Calu3 (cell line): ENCODE data around the gene MRPS12. TPM values are rescaled to one million over a fixed set of nuclear protein-coding genes. Genes with fewer than 3 reads are reported as not detected.
"Not testable (repeated sequence)": the region's sequence is repeated elsewhere in the genome, so short reads cannot be mapped to it uniquely, and the experiment has no call there.

Experiments used
- BruUV-seq: library from RNA; stranded (reverse); fragments of 400-500 nt; replicated peaks from 2 replicates; lab custom pipeline; 2021; lab: Mats Ljungman, UMichigan
- CTCF ChIA-PET: fragments of 300-600 bp; sonication (Branson Sonifier 250); formaldehyde crosslinking; loops from one replicate; lab custom pipeline; 2022; ENCODE audit warnings: antibody characterized with exemption; lab: Charles Lee
- DNase-seq: peaks from one replicate; pipeline ENCODE4 v3.0.0; 2022
- H3K27ac Mint-ChIP-seq: one replicate; pipeline ENCODE4 v1.8.0; 2022; ENCODE audit warnings: mixed read lengths; ENCODE audit not compliant: unreplicated experiment
- H3K27me3 Mint-ChIP-seq: one replicate; pipeline ENCODE4 v1.8.0; 2022; ENCODE audit warnings: mixed read lengths; ENCODE audit not compliant: unreplicated experiment
- H3K36me3 Mint-ChIP-seq: one replicate; pipeline ENCODE4 v1.8.0; 2022; ENCODE audit warnings: mild to moderate bottlenecking, moderate library complexity, mixed read lengths; ENCODE audit not compliant: insufficient read depth, unreplicated experiment
- H3K4me1 Mint-ChIP-seq: one replicate; pipeline ENCODE4 v1.8.0; 2022; ENCODE audit warnings: mild to moderate bottlenecking, low read depth, mixed read lengths; ENCODE audit not compliant: unreplicated experiment
- H3K4me3 Mint-ChIP-seq: one replicate; pipeline ENCODE4 v1.8.0; 2022; ENCODE audit warnings: mild to moderate bottlenecking, low read depth, moderate library complexity, mixed read lengths; ENCODE audit not compliant: unreplicated experiment
- H3K9me3 Mint-ChIP-seq: one replicate; pipeline ENCODE4 v1.8.0; 2022; ENCODE audit warnings: low read depth, mixed read lengths; ENCODE audit not compliant: unreplicated experiment
- CTCF ChIP-seq: fragments of 200-600 bp; IDR thresholded peaks from one replicate; pipeline ENCODE4 v1.8.0; 2022; ENCODE audit warnings: antibody characterized with exemption; ENCODE audit not compliant: unreplicated experiment
- intact Hi-C: fragments of 100-400 bp; cut with micrococcal nuclease; formaldehyde crosslinking; loops from one replicate; pipeline ENCODE4 v1.10.0; 2022; ENCODE audit not compliant: unreplicated experiment
- total RNA-seq: library from RNA; stranded (reverse); gene quantifications from 2 replicates; pipeline ENCODE4 v1.2.3, GENCODE V29; 2022

Gene MRPS12
- total RNA-seq, 1 experiment from 2014 or later = 73.1 TPM

GRCh38 chr19:38932425-38933179 lies 1.9 kb downstream of the MRPS12 start:
- peak overlapping the region; percentile 98 for H3K4me3 Mint-ChIP-seq
- CTCF ChIA-PET = interaction anchor here (0.6 to 1.1 kb wide), 3 partner anchors 20 to 534 kb away, joined by 3 to 4 read pairs (median 3); no protein-coding TSS in a partner anchor
- BruUV-seq = no TSS peak
- H3K27me3 Mint-ChIP-seq = no peaks in the 10 kb centered on the region
- peaks cover 2% of the 10 kb centered on the region for H3K9me3 Mint-ChIP-seq
- no peak for TF ChIP-seq CTCF
- peak; percentile 46 for DNase-seq
- H3K4me1 Mint-ChIP-seq = peaks cover 23% of the 10 kb centered on the region
- H3K36me3 Mint-ChIP-seq = peaks cover 72% of the 10 kb centered on the region
- intact Hi-C loops = loop anchor here (5.0 to 10.0 kb wide), 3 partner anchors 208 to 530 kb away; partner anchors contain the start of gene FAM98C
- H3K27ac Mint-ChIP-seq = peak overlapping the region; percentile 43

- CTCF ChIA-PET = interaction anchor here (0.6 to 1.1 kb wide), 5 partner anchors 19 to 535 kb away, joined by 3 to 4 read pairs (median 3); no protein-coding TSS in a partner anchor
- H3K27me3 Mint-ChIP-seq = no peaks in the 10 kb centered on the region
- BruUV-seq = no TSS peak
- H3K27ac Mint-ChIP-seq = peak overlapping the region; percentile 43
- peaks cover 19% of the 10 kb centered on the region for H3K4me1 Mint-ChIP-seq
- no peak for DNase-seq
- no peak for TF ChIP-seq CTCF
- peaks cover 2% of the 10 kb centered on the region for H3K9me3 Mint-ChIP-seq
- no peak overlapping the region for H3K4me3 Mint-ChIP-seq
- H3K36me3 Mint-ChIP-seq = peaks cover 63% of the 10 kb centered on the region
- intact Hi-C loops = loop anchor here (5.0 to 10.0 kb wide), 3 partner anchors 209 to 531 kb away; partner anchors contain the start of gene FAM98C
These were observed 2.8 kb downstream of the MRPS12 start for GRCh38 chr19:38933544-38933943.

DNA sequence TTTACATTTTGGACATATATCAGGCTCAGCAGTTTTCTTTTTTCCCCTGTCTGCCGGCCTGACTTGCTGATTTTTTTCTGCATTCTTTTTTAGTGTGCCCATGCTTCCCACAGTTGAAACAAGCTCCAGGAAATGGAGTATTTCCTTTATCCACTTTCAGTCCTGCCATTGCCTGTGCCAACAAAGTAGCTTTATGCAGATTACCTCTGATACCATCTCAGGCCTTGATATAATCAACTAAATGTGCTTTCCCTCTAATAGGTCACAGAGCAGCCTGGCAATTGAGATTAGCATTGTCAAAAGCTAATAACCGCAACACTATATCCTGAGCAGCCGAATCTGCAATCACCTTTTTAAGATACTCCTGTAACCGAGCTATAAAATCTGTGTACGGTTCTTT lies 9.2 kb downstream of the MRPS12 start:
- BruUV-seq = no TSS peak
- H3K4me3 Mint-ChIP-seq = no peak overlapping the region
- no peaks in the 10 kb centered on the region for H3K27me3 Mint-ChIP-seq
- TF ChIP-seq CTCF = no peak
- intact Hi-C loops = loop anchor here (10.0 kb wide), 1 partner anchor 215 kb away; no protein-coding TSS in a partner anchor
- H3K4me1 Mint-ChIP-seq = no peaks in the 10 kb centered on the region
- H3K27ac Mint-ChIP-seq = no peak overlapping the region
- no peak for DNase-seq
- no peaks in the 10 kb centered on the region for H3K9me3 Mint-ChIP-seq
- peaks cover 13% of the 10 kb centered on the region for H3K36me3 Mint-ChIP-seq
- CTCF ChIA-PET = interaction anchor here (1.4 kb wide), 1 partner anchor 9 kb away, joined by 3 read pairs; no protein-coding TSS in a partner anchor

DNA sequence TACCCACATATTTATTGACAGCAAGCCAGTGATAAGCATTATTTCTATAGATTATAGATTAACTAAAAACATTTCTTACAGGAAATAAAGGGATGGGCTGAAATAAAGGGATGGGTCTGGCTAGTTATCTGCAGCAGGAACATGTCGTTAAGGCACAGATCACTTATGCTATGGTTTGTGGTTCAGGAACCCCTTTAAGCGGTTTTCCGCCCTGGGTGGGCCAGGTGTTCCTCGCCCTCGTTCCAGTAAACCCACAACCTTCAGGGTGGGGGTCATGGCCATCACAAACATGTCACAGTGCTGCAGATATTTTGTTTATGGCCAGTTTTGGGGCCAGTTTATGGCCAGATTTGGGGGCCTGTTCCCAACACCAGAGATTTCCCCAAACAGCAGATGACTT lies 10.7 kb downstream of the MRPS12 start:
- H3K4me3 Mint-ChIP-seq, DNase-seq, CTCF ChIA-PET, H3K9me3 Mint-ChIP-seq, H3K4me1 Mint-ChIP-seq, H3K27me3 Mint-ChIP-seq, intact Hi-C loops, H3K27ac Mint-ChIP-seq: not testable (repeated sequence)
- BruUV-seq = TSS peak; percentile 24
- H3K36me3 Mint-ChIP-seq = peaks cover 15% of the 10 kb centered on the region
